Measurements from ENCODE around the gene BCLAF1.
A peak's percentile ranks its signal among the peaks of the same experiment; 100 is the strongest.
"Not testable (repeated sequence)": the region's sequence is repeated elsewhere in the genome, so short reads cannot be mapped to it uniquely, and the experiment has no call there.

The BCLAF1 gene

GRCh38 chr6:136226674-136227377 lies 62.8 kb downstream of the BCLAF1 start:
- H3K4me3 ChIP-seq (ENCODE audit: control insufficient read depth, low read depth, low read length): no peak overlapping the region
- no peak for DNase-seq (ENCODE audit: low read depth)
- no peak for TF ChIP-seq CTCF (IDR thresholded peaks at IDR 0.05; ENCODE audit: control insufficient read depth, insufficient read depth, low read depth, low read length, missing control alignments)

- no peak overlapping the region for H3K4me3 ChIP-seq (ENCODE audit: control insufficient read depth, low read depth, low read length)
- peak; percentile 14 for DNase-seq (ENCODE audit: low read depth)
- peak; percentile 100 for TF ChIP-seq CTCF (IDR thresholded peaks at IDR 0.05; ENCODE audit: control insufficient read depth, insufficient read depth, low read depth, low read length, missing control alignments)
Observed at GRCh38 chr6:136226027-136226673, 63.5 kb downstream of the BCLAF1 start.

GRCh38 chr6:136225496-136225895 lies 64.2 kb downstream of the BCLAF1 start:
- DNase-seq (ENCODE audit: low read depth): no peak
- H3K4me3 ChIP-seq (ENCODE audit: control insufficient read depth, low read depth, low read length): no peak overlapping the region
- TF ChIP-seq CTCF (IDR thresholded peaks at IDR 0.05; ENCODE audit: control insufficient read depth, insufficient read depth, low read depth, low read length, missing control alignments): no peak

GRCh38 chr6:136224974-136225373 lies 64.7 kb downstream of the BCLAF1 start:
- not testable (repeated sequence) for DNase-seq (ENCODE audit: low read depth); H3K4me3 ChIP-seq (ENCODE audit: control insufficient read depth, low read depth, low read length)

- DNase-seq (ENCODE audit: low read depth): no peak
- no peak for TF ChIP-seq CTCF (IDR thresholded peaks at IDR 0.05; ENCODE audit: control insufficient read depth, insufficient read depth, low read depth, low read length, missing control alignments)
- H3K4me3 ChIP-seq (ENCODE audit: control insufficient read depth, low read depth, low read length): no peak overlapping the region
Observed at GRCh38 chr6:136216503-136217401, 72.9 kb downstream of the BCLAF1 start.

GRCh38 chr6:136213853-136214252 lies 75.8 kb downstream of the BCLAF1 start:
- H3K4me3 ChIP-seq (ENCODE audit: control insufficient read depth, low read depth, low read length): no peak overlapping the region
- DNase-seq (ENCODE audit: low read depth): no peak
- no peak for TF ChIP-seq CTCF (IDR thresholded peaks at IDR 0.05; ENCODE audit: control insufficient read depth, insufficient read depth, low read depth, low read length, missing control alignments)

All from AG09309 (cell line).